DMS153 (cell line): ENCODE results near the gene REPIN1.
A peak's percentile ranks its signal among the peaks of the same experiment; 100 is the strongest.

Experiments
- DNase-seq: peaks from one replicate; lab custom pipeline; 2025; lab: John Stamatoyannopoulos, UW

The REPIN1 gene

GRCh38 chr7:150407588-150408392 lies 39.2 kb downstream of the REPIN1 start:
- DNase-seq: no peak

GRCh38 chr7:150408393-150409299 lies 40.0 kb downstream of the REPIN1 start:
- DNase-seq: no peak

DNA sequence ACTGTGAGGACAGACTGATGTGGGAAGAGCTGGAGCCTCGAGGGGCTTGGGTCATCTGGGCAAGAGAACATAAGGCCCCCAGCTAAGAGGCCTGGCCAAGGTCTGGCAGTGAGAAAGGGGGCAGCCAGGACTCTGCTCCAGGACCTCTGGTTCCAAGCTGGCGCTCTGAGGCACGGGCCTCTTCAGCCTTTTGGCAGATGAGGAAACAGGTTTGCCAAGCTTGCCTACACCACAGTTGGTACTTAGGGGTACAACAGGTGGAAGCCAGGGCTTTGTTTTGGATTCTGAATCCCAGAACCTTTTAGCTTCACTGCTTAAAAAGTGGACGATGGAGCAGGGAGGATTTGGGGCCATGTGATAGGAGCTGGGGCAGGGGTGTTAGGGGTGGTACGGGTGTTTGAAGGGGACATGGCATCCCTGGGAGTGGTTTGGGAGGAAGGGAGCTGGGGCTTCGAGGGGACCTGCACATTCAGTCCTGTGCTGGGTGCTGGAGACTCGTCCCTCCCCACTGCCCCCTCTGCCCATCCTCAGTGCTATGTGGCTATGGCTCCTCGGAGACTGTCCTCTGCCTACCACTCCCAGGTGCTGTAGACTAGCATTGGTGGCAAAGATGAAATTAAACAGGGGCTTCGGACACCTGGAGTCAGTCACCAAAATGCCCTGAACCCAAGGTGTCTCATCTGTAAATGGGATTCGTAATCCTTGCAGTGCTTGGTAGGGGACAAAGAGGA lies 40.8 kb downstream of the REPIN1 start:
- DNase-seq: no peak

- no peak for DNase-seq
These were observed 41.5 kb downstream of the REPIN1 start for GRCh38 chr7:150410131-150410530.

- no peak for DNase-seq
These were observed 42.2 kb downstream of the REPIN1 start for GRCh38 chr7:150410680-150411346.

- no peak for DNase-seq
These were observed 43.0 kb downstream of the REPIN1 start for GRCh38 chr7:150411606-150412005.

GRCh38 chr7:150412016-150412415 lies 43.4 kb downstream of the REPIN1 start:
- DNase-seq: no peak

DNA sequence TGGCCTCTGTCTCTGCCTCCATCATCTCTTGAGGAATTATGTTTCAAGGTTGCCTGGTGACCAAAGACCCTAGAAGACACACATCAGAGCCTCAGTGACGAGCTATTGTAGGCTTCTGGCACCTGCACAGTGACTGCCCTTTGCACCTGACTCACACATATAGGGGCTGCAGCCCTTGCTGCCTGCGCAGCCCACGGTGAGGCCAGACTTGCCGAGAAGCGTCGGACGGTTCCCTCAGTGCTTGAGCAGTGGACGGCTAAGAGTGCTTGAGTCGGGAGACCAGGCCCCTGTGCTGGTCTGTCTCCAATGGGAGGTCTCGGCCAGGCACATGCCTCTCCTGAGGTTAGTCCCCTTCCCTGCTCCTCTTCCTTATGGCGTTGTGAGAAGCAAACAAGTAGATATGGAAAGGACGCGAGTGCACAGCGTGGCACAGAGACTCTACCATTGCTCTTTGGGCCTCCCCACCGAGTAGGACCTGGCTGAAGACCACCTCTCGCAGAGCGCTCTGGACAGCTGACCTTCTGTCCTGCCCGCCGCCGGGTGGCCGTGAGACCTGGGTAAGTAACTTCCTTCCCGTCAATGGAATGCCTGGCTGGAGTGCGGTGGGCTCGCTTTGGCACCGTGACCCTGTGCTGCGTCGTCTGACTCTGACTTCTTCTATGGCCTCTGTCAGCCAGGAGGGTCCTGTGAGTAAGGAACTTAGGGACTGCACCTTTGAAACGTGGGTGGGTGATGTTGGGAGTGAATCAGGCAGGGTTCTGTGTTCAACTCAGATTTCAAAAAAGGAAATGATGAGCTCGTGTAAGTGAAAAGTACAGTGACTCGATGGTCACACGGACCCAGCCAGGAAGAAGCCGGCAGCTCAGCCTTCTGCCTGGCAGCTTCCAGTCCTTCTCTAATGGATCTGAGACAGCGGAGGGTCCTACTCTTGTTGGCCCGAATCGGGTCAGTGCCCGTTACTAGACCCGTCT lies 44.2 kb downstream of the REPIN1 start:
- DNase-seq: no peak

DNA sequence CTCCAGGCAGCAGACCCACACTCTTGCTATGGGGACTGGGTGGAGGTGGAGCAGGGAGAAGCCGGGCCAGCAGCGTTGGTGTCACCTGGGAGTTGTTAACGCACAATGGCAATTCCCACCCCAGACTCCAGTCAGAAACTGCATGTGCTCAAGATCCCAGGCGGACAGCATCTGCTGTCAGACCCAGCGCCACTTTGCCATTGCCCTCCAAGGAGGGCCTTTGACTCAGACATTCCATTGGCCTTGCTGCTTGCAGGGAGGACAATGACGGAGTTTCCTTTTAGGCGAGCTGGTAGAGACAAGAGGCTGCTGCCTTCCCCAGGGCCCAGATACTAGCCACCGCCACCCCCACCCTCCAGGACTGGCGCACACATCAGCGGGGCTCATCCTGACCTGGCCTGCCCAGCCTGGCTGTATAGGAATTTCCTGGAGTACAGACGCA lies 45.0 kb downstream of the REPIN1 start:
- DNase-seq: no peak

DNA sequence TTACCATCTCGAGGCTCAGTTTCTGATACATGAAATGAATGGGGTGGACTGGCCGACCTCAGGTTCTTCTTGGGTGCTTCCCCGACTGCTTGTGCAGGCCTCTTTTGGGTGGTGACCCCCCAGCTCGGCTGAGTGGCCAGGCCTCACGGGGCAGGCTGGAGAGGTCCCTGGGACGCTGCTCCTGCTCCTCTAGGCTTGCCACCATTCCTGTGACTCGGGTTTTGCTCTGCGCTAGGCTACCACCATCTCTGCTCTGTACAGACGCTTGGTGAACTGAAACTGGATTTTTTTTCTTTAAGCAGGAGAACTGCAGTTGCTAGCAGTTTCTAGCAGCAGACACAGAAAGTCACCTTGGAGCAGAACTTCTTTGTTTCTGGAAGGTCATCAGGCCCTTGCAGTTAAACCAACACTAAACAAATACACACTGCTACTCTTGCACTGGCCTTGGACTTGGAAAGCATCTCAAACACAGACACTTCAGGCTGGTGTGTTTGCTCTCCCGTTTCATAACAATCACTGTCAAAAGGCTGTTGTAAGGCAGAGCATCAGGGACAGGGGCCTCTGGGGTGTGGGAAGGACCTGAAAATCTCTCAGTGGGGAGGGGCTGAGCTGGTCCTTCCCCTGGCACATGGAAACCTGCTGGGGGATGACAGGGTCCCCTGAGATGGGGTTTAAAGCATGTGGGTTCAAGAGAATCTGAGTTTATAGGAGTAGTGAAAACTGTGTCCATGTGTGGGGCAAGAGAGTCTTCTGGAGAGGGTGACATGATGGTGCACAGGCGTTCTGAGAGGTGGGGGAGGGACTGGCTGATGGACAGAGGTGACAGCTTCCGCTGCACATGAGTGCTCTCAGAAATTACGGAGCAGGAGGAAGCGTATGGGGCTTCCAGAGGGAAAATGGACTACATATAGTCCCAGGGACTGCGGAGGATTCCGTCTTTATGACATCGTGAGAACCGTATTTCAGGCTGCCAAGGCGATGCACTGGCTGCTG lies 46.8 kb downstream of the REPIN1 start:
- no peak for DNase-seq

GRCh38 chr7:150417239-150417638 lies 48.6 kb downstream of the REPIN1 start:
- no peak for DNase-seq

- DNase-seq: no peak
These were observed 49.2 kb downstream of the REPIN1 start for GRCh38 chr7:150417863-150418262.

DNA sequence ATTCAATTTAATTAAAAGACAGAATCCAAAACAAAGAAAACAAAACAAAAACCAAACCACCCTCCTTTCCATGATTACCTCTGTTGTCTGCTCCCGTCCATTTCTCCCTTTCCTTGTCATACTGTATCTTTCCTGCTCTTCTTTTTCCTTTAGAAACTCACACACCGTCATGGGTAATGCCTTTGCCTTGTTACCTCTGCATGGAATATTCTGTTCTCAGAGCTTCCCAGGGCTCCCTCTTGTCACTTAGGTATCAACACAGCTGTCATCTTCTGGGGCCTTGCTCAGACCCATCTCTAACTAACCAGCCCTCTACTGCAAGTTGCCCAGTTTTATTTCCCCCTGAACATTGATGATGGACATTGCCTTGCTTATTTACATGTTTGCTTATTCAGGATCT lies 51.6 kb downstream of the REPIN1 start:
- no peak for DNase-seq

GRCh38 chr7:150420987-150421674 lies 52.5 kb downstream of the REPIN1 start:
- peak; percentile 42 for DNase-seq

GRCh38 chr7:150421831-150422230 lies 53.2 kb downstream of the REPIN1 start:
- no peak for DNase-seq
